Adrenal gland (tissue), 5 donors: ENCODE results near the gene ZFHX3.

Experiments
- CTCF ChIP-seq, 6 experiments: fragments of 450-650 bp in 4 of 6; fragments of 200-600 bp in 2 of 6; sonication (generic) in 1 of 6; IDR thresholded peaks; 1 replicate in 5 of 6; 2 replicates in 1 of 6; pipeline versions ENCODE4 v1.5.1 to v1.8.0; 2016 to 2021; ENCODE audit warnings: antibody characterized with exemption in 6 of 6, mild to moderate bottlenecking in 2 of 6, moderate library complexity in 1 of 6
- POLR2A ChIP-seq, 2 donors: fragments of 450-650 bp; IDR thresholded peaks; one replicate each; pipeline ENCODE4 v1.6.1; 2017; ENCODE audit warnings: antibody characterized with exemption in 2 of 2, mild to moderate bottlenecking in 2 of 2, moderate library complexity in 1 of 2
- donor health status: DM: no; HTN: no; CAD: no.

- no peak for TF ChIP-seq CTCF (IDR thresholded peaks at IDR 0.05)
- TF ChIP-seq POLR2A (IDR thresholded peaks at IDR 0.05), result no peak
Measured at GRCh38 chr16:73054498-73054812, 6.5 kb upstream of the ZFHX3 start.
